Epithelial cell of alveolus of lung (primary cell): Measurements from ENCODE around the gene KNCN. TPM values are rescaled to one million over a fixed set of nuclear protein-coding genes. Genes with fewer than 3 reads are reported as not detected.

Source experiments
- total RNA-seq: library from RNA; depleted of rRNA; stranded (reverse); fragments of >200 nt; gene quantifications from 2 replicates; pipeline ENCODE4 v1.2.1, GENCODE V29; 2015

KNCN gene
- total RNA-seq, result not detected in 2 replicates

GRCh38 chr1:46551597-46552095, at the start of gene KNCN:
KNCN (minus strand) TSS chr1:46551647; CDS start chr1:46551215, 432 bp downstream.

Other genes with a start within 250 kb of the KNCN start
- 107 and 118 TPM in 2 replicates for gene LRRC41, start 248.0 kb downstream of the KNCN start, total RNA-seq
- gene UQCRH, start 247.9 kb downstream of the KNCN start, total RNA-seq, result 453 and 735 TPM in 2 replicates
- 13.3 and 14.9 TPM in 2 replicates for gene NSUN4, start 210.8 kb downstream of the KNCN start, total RNA-seq
- 0.65 and 0.72 TPM in 2 replicates for gene FAAH, start 157.3 kb downstream of the KNCN start, total RNA-seq
- not detected in 2 replicates for gene DMBX1, start 61.8 kb downstream of the KNCN start, total RNA-seq
- gene MKNK1, start 52.6 kb upstream of the KNCN start, total RNA-seq, result 8.0 and 21.6 TPM in 2 replicates
- gene MOB3C, start 65.2 kb upstream of the KNCN start, total RNA-seq, result 5.9 and 8.8 TPM in 2 replicates
- 38.4 and 49.8 TPM in 2 replicates for gene ATPAF1, start 116.7 kb upstream of the KNCN start, total RNA-seq
- not detected in 2 replicates for gene TEX38, start 120.2 kb upstream of the KNCN start, total RNA-seq
- gene EFCAB14, start 167.5 kb upstream of the KNCN start, total RNA-seq, result 36.6 and 44.9 TPM in 2 replicates
- not detected in 2 replicates for gene CYP4B1, start 247.4 kb upstream of the KNCN start, total RNA-seq